ENCODE measurements around the gene CDK13.
"Not testable (repeated sequence)": the region's sequence is repeated elsewhere in the genome, so short reads cannot be mapped to it uniquely, and the experiment has no call there.

CDK13 gene

DNA sequence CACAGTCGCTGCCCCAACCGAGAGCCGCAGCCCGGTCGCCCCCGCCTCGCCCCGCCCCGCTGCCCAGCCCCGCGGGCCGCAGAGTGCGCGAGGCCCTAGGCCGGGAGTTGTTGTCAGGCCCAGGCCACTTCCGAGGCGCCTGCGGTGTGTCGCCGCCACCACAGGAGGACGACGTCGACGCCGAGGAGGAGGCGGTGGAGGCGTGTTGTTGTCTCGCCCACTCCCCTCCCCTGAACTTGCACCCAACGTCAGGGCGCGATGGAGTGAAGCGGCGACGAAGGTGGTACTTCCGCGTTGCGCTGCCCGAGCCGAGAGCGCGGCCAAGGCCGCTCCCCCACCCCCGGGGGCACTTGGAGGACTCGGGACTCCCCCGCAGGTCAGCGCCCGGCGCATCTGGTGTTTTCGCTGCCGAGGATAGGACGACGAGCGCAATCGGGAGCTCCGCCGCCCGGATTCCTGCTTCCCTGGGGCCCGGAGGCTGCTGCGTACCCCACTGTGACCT is at the start of gene CDK13:
Gene CDK13, plus strand, starts transcription at position 286 of the 502 bp plus-strand sequence. CDS start 386 bp downstream, outside the sequence.
- DNase-seq (ENCODE audit: low read depth), result peak; percentile 73

DNA sequence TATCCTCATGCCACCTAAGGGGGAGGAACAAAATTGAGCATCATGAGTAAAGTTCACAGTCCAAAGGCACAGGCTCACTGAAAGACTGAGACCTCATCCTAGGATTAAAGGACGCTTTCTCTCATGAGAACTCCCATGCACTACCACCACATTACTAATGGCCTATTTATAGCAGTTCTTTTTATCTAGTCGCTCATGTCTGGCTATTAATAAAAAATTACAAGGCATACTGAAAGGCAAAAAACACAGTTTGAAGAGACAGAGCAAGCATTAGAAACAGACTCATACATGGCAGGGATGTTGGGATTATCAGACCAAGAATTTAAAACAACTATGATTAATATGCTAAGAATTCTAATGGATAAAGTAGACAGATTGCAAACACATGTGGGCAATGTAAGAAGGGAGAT is 46.0 kb upstream of the CDK13 start:
- peak; percentile 32 for DNase-seq (ENCODE audit: low read depth)

DNA sequence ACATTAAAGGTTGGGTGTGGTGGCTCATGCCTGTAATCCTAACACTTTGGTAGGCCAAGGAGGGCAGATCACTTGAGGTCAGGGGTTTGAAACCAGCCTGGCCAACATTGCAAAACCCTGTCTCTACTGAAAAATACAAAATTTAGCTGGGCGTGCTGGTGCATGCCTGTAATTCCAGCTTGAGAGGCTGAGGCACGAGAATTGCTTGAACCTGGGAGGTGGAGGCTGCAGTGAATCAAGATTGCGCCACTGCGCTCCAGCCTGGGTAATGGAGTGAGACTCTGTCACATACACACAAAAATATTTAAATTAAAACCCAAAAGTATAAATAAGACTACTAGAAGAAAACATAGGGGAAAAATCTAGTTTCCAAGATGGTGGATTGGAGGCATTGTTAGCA is 41.9 kb upstream of the CDK13 start:
- DNase-seq (ENCODE audit: low read depth), result no peak

DNA sequence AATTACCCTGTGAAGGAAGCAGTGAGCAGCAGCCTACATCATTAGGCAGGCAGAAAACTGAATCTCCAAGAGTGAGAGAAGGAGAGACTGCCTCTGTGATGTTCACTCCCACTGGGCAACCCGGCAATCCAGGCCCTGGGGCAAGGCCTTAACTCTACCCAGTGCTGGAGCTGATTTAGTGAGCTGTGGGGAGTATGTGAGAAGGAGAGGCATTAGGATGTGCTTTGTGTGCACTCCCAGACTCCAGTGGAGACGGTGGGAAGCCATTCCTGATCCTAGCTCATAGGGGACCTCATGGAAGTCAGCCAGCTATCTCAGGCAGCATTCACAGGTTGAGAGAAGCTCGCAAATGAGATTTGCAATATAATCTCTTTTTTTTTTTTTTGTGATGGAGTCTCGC is 41.1 kb upstream of the CDK13 start:
- DNase-seq (ENCODE audit: low read depth), result no peak

DNA sequence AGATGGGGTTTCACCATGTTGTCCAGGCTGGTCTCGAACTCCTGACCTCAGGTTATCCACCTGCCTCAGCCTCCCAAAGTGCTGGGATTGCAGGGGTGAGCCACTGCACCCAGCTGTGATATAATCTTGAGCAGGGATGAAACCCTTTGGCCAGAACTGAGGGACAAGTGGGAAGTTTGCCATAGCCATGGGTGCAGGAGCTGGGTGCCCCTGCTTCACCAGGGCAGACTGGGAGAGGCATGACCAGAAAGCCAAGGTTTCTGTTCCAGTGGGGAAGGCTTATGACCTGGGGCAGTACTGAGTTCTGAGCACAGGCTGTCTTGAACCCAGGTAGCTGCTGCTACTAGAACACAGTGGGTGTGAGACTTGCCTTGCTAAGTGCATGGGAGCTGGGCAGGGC is 40.5 kb upstream of the CDK13 start:
- DNase-seq (ENCODE audit: low read depth), result no peak

DNA sequence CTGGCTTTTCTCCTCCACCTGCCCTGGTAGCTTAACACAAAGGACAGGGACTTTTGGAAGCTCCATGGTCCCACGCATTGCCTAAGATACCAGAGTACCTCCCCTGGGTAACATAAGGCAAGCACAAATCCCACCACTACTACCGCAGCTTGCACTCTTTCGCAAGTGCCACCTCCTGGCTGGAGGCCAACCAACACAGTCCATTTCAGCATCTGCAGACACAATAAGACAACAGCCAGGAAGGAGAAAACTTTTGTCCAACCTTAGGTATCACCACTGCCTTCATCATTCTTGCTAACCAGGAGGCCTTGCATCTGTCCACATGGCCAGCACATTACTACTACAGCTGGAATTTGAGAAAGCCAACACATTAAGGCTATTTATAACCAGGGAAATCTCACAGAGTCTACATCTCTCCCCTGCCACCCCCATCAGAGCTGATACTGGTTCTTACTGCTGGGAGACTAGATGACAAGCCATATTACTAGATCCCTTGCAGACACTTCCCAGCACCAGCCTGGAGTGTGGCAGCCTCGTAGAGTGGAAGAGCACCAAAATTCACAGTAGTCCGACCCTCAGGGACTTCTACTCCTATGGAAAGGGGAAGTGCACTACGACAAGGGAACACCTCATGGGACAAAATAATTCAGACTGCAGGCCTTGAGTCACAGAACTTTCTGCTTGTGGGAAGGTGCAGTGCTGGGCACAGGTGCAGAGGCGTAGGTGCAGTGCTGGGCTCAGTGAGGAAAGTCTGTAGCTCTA is 39.8 kb upstream of the CDK13 start:
- DNase-seq (ENCODE audit: low read depth), result peak; percentile 47

DNA sequence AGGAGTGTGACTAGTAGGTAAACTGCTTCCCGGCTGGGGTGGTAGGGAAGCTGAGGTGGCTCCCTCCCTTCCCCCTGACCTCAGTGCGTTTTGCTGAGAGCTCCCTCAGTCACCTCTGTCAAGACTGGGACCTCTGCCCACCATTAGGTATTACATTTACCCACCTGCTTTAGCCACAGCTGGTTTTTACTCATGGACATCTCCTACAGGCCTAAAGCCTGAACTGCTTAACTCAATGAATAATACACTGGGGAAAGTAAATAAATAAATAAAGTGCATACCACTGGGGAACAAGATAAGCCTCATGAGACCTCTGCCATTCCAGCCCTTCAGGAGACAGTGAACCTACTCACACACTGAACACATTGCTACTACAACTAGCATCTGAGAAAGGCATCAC is 38.9 kb upstream of the CDK13 start:
- no peak for DNase-seq (ENCODE audit: low read depth)

DNA sequence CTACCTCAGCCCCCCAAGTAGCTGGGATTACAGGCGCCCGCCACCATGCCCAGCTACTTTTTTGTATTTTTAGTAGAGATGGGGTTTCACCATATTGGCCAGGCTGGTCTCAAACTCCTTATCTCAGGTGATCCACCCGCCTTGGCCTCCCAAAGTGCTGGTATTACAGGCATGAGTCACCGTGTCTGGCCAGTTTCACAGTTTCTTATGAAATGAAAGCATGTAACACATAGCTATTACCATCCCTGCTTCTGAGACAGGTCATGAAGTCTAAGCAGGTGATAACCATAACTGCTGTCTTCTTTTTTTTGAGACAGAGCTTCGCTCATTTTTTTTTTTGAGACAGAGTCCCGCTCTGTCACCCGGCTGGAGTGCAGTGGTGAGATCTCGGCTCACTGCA is 34.2 kb upstream of the CDK13 start:
- DNase-seq (ENCODE audit: low read depth), result not testable (repeated sequence)

DNA sequence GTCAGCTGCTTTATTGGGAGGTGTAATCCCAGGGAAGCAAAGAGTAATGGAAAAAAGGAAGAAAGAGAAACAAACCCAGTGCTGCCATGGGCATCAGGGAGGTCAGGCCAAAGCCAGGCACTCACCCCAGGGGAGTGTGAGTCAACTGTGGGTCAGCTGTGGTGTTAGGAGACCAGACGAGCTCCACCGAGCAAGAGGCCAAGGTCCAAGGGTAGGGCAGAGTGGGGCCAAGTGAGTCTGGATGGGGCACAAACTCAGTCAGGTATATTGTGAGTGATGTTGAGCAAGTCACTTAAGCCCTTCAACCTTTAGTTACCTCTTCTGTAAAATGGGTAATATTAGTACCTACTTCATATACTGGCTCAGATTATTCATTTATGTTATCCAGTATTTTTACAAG is 30.4 kb upstream of the CDK13 start:
- DNase-seq (ENCODE audit: low read depth), result no peak

DNA sequence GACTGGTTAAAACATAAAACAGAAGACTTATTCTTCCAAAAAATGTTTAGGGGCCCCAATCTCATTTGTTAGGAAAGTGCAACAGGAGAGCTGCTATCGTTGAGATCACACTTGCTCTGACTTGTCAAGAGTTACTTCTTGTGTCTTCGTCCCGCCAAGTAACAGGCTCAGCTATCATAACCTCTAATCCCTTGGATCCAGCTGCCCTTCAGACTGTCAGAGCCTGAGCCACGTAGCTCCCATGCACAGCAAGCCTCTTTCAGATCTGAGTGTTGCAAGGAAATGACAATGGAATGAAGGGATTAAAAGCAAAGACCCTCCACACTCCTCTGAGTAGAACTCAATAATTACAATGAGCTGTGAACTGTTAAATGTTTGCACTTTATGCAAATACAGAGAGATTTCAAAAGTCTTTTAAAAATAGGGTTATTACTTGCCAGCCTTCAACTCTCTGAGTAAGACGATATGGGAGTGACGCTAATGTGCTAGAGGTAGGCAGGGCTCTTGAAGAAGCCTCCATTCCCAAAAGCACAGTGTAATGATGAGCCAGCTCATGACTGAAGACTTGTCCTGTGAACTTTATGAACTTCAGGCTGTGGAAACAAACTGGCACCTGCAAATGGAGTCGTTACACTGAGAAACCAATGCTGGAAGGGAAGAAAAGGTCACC is 28.4 kb upstream of the CDK13 start:
- no peak for DNase-seq (ENCODE audit: low read depth)

DNA sequence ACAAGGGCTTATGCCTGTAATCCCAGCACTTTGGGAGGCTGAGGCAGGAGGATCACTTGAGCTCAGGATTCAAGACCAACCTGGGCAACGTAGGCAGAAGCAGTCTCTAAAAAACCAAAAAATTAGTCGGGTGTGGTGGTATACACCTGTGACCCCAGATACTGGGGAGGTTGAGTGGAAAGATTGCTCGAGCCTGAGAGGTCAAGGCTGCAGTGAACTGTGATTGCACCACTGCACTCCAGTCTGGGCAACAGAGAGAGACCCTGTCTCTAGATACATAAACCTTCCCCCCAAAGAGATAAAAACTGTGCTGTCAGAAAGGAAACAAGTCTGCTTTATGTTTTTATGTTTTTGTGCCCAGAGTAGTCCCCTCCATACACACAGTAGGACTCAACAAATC is 27.5 kb upstream of the CDK13 start:
- no peak for DNase-seq (ENCODE audit: low read depth)

DNA sequence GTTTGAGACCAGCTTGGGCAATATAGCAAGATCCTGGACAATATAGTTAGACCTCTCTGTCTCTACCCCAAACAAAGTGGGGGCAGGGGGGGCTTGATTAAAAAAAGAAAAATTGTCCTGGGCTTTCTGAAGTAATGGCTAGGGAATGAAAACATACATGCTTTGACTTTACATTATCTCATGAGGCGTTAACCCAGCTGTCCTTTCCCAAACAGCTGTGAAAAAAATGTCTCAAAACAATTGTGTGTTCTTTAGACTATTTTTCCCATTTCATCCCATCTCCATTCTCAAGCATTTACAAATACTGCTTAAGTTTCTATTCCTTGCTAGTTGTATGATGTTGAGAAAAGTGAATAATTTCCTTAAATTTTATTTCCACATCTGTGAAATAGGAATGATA is 27.0 kb upstream of the CDK13 start:
- DNase-seq (ENCODE audit: low read depth), result no peak

DNA sequence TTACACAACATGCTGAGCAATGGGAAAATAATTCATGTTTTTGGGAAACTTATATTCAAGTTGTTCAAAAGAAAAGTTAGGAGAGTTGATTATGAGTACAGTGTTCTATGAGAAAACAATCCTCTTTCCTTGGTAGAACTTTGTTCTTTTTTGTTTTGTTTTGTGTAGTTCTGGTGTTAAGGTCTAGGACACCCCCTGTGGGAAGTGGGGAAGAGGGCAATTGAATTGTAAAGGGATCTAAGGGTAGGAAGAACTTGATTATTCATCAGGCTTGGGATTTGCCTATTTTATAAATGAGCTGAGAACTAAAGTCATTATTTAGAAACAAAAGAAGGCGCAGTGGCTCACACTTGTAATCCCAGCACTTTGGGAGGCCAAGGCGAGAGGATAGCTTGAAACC is 25.9 kb upstream of the CDK13 start:
- DNase-seq (ENCODE audit: low read depth), result no peak

DNA sequence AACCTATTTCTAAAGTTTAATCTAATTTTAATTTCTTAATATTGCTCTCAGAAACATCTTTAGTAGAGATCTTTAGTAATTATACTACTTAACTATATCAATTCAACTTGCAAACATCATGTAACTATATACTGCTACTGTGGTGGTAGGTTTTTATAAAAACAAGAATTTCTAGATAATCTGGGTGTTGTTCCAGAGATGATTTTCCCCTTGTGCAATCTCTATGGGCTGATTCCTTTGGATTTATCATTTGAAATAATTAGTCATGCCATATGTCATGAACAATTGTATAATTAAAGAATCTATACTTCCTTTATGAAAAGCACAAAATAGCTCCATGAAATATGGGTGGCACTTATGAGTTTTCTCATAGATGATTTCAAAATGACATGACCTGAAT is 23.9 kb upstream of the CDK13 start:
- DNase-seq (ENCODE audit: low read depth), result no peak

DNA sequence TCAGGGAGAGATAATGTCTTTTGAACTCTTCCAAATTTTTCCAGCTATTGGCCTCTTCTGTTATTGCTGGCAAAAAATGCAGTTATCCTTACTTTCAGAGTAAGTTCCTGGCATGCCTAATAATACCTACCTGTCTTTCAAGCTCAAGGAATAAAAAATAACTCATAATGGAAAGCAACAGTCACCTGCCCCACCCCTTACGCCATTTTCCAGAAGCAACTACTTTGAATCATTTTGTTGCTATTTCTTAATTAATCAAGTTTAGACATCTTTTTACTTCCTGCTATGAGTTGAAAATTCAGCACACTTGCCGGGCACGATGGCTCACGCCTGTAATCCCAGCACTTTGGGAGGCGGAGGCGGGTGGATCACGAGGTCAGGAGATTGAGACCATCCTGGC is 23.0 kb upstream of the CDK13 start:
- DNase-seq (ENCODE audit: low read depth), result no peak

DNA sequence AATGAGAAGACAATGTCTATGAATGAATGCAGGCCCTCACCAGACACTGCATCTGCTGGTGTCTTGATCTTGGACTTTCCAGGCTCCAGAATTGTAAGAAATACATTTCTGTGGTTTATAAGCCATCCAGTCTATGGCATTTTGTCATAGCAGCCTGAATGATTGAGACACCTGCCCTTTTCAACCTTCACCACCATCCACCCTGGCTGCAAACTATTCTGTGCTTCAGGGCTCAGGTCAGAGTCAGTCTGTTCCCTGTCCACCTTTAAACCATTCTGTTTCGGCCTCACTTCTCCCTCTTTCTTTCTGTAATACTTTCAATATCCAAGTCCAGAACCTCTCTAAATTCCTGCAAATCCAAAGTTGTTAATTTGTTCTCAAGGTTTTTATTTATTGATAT is 15.9 kb upstream of the CDK13 start:
- no peak for DNase-seq (ENCODE audit: low read depth)

DNA sequence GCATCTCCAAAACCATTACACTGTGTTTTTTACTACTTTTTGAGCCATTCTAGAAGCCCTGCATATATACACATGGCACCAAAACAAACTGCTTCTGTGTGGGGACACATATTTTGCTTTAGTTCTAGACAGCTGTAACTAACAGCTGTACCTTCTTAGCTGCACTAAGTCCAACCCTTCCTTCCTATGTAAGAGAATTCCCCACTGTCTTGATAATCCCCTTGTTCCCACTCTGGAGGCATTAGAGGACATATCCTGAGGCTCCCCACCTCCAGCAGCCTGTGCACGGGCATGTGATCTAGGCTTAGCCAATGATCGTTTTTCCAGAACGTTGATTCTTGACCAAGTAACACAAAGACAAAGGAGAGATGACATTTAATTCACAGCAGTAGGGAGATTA is 13.3 kb upstream of the CDK13 start:
- no peak for DNase-seq (ENCODE audit: low read depth)

DNA sequence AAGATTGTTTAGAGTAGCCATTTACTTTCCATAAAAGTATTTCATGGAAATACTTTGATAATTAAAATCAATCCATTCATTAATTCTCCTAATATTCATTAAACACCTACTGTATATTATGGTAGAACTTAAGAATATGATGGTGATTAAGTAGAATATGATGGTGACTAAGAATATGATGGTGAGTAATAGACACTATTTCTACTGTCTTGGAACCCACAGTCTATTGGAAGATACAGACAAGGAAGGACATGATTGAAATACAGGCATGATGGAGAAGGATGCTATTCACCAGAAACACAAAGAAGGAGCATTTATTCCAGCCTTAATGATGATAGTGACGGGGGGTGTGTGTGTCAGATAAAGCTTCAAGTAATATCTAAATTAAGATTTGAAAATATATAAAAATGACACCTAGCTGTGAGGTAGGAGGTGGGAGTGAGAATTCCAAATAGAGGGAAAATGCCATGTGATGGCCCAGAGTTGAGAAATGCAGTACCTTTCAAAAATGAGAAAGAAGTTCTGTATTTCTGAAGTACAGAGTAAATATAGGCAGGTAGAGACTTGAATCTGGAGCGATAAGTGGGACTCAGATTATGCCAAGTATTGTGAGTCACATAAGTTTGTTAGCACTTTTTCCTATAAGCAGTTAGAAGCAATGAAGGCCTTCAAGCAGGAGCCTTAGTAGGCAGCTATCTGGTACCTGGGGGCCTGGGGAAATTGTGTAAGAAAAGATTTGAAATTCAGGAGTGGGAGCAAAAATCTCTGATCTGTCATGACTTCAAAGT is 12.5 kb upstream of the CDK13 start:
- no peak for DNase-seq (ENCODE audit: low read depth)

DNA sequence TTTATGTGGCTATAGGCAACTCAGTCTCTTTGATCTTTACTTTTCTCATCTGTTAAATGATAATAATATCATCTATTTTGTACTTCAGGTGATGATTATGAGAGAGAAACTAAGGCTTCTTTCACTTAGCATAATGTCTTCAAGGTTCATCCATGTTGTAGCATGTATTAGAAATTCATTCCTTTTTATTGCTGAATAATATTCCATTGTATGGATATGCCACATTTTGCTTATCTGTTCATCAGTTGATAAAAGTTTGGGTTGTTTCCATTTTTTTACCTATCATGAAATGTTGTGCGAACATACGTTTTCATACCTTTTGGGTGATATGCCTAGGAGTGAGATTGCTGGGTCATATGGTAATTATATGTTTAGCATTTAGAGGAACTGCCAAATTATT is 7.2 kb upstream of the CDK13 start:
- DNase-seq (ENCODE audit: low read depth), result no peak

DNA sequence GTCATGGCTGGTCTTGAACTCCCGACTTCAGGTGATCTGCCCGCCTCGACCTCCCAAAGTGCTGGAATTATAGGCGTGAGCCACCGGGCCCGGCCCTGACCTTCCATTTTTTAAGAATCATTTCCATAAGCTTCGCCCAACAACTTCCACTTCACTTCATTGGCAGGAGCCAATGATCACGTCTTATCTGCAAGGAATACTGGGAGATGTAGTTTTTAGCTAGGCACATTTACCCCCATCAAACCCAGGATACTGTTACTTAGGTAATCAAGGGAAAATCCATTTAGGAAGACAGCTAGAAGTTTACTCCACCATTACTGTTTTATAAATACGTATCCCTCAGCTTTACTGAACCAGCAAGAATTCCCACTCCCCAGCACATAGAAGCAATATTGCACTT is 3.4 kb upstream of the CDK13 start:
- no peak for DNase-seq (ENCODE audit: low read depth)

DNA sequence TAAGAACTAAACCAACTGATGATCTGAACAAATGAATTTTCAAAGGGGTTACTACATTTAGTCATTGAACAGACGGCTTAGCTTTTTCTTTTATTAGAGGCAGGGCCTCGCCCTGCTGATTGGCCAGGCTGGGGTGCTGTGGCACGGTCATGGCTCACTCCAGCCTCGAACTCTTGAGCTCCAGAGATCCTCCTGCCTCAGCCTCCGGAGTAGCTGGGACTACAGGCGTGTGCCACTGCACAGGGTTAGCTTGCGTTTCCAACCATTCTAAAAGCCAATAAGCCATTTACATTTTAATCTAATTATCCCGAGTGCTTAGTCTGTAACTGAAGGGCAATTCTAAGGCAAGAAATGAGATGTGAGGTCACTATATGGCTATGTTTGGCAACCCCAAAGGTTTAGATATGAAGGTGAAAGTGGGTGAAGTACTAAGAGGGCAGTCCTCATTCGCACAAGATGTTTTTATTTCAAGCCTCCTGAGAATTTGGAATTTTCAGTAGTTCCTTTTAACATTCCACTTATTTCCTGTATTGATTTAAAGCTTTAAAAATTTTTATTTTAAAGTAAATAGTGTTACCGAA is 1.6 kb upstream of the CDK13 start:
- DNase-seq (ENCODE audit: low read depth), result no peak

Measured in iris pigment epithelial cell (primary cell).